Osteoblast (primary cell): ENCODE measurements around the gene RPS6KA2. TPM values are rescaled to one million over a fixed set of nuclear protein-coding genes. Genes with fewer than 3 reads are reported as not detected.
"Not testable (repeated sequence)": the region's sequence is repeated elsewhere in the genome, so short reads cannot be mapped to it uniquely, and the experiment has no call there.

Source experiments
- DNase-seq: peaks from one replicate; pipeline ENCODE4 v3.0.0; 2011; ENCODE audit warnings: low spot score, mixed read lengths; ENCODE audit not compliant: insufficient read length; ENCODE audit errors: missing footprints
- H2AFZ ChIP-seq: 2 replicates; pipeline ENCODE4 v1.6.0; 2011; ENCODE audit warnings: mild to moderate bottlenecking, low read length
- H3K27ac ChIP-seq: 2 replicates; pipeline ENCODE4 v1.5.1; 2011; ENCODE audit warnings: mild to moderate bottlenecking, low read depth, low read length, moderate library complexity
- H3K27me3 ChIP-seq: 2 replicates; pipeline ENCODE4 v1.6.0; 2012; ENCODE audit warnings: mild to moderate bottlenecking, control low read depth, inconsistent platforms, low read length, moderate library complexity; ENCODE audit not compliant: insufficient read depth
- H3K36me3 ChIP-seq: 2 replicates; pipeline ENCODE4 v1.5.1; 2011; ENCODE audit warnings: mild to moderate bottlenecking, low read length, control low read depth, moderate library complexity; ENCODE audit not compliant: insufficient read depth
- H3K4me1 ChIP-seq: 2 replicates; pipeline ENCODE4 v1.5.1; 2011; ENCODE audit warnings: mild to moderate bottlenecking, low read length, control low read depth, moderate library complexity; ENCODE audit not compliant: insufficient read depth
- H3K4me2 ChIP-seq: 2 replicates; pipeline ENCODE4 v1.6.0; 2011; ENCODE audit warnings: mild to moderate bottlenecking, low read length; ENCODE audit not compliant: insufficient read depth
- H3K4me3 ChIP-seq: fragments of 200-600 bp; sonication (generic); 3 replicates; pipeline ENCODE4 v1.5.1; 2012; ENCODE audit warnings: mild to moderate bottlenecking, low read length, inconsistent platforms; ENCODE audit not compliant: insufficient read depth
- H3K79me2 ChIP-seq: 2 replicates; pipeline ENCODE4 v1.6.0; 2012; ENCODE audit warnings: mild to moderate bottlenecking, low read length, control low read depth, inconsistent platforms; ENCODE audit not compliant: insufficient read depth
- H3K9me3 ChIP-seq: 2 replicates; pipeline ENCODE4 v1.5.1; 2011; ENCODE audit warnings: low read depth, low read length, control low read depth
- H4K20me1 ChIP-seq: 2 replicates; pipeline ENCODE4 v1.6.0; 2012; ENCODE audit warnings: mild to moderate bottlenecking, low read length, control low read depth; ENCODE audit not compliant: insufficient read depth
- CTCF ChIP-seq: IDR thresholded peaks from 2 replicates; pipeline ENCODE4 v1.5.1; 2011; ENCODE audit warnings: mild to moderate bottlenecking, low read depth, low read length, moderate library complexity; ENCODE audit errors: extremely low read depth
- total RNA-seq: library from RNA; depleted of rRNA; stranded (reverse); fragments of >200 nt; gene quantifications from 2 replicates; pipeline ENCODE4 v1.2.3, GENCODE V29; 2012

Gene RPS6KA2
- total RNA-seq, 1 donor: 113 TPM

- Histone ChIP-seq H3K36me3 (no peaks in the 10 kb centered on the region), H3K27ac (no peak overlapping the region), H4K20me1 (no peaks in the 10 kb centered on the region), H3K4me1 (no peaks in the 10 kb centered on the region), H3K9me3 (no peaks in the 10 kb centered on the region), H3K27me3 (no peaks in the 10 kb centered on the region), H3K79me2 (no peaks in the 10 kb centered on the region), H2AFZ (no peak overlapping the region), H3K4me3 (no peak overlapping the region), H3K4me2 (no peak overlapping the region)
- TF ChIP-seq CTCF: no peak
- DNase-seq: no peak
Observed at GRCh38 chr6:166389119-166389518, 237.9 kb downstream of the RPS6KA2 start.

GRCh38 chr6:166388290-166389004 is 238.6 kb downstream of the RPS6KA2 start:
- TF ChIP-seq CTCF: no peak
- Histone ChIP-seq H3K4me1 (no peaks in the 10 kb centered on the region), H3K4me3 (no peak overlapping the region), H3K27ac (no peak overlapping the region), H3K9me3 (no peaks in the 10 kb centered on the region), H3K79me2 (no peaks in the 10 kb centered on the region), H2AFZ (no peak overlapping the region), H4K20me1 (no peaks in the 10 kb centered on the region), H3K36me3 (no peaks in the 10 kb centered on the region), H3K27me3 (no peaks in the 10 kb centered on the region), H3K4me2 (no peak overlapping the region)
- no peak for DNase-seq

GRCh38 chr6:166387642-166388289 is 239.3 kb downstream of the RPS6KA2 start:
- Histone ChIP-seq H3K4me1 (no peaks in the 10 kb centered on the region), H3K4me3 (no peak overlapping the region), H4K20me1 (no peaks in the 10 kb centered on the region), H3K36me3 (no peaks in the 10 kb centered on the region), H2AFZ (no peak overlapping the region), H3K79me2 (no peaks in the 10 kb centered on the region), H3K9me3 (no peaks in the 10 kb centered on the region), H3K4me2 (no peak overlapping the region), H3K27me3 (no peaks in the 10 kb centered on the region), H3K27ac (no peak overlapping the region)
- no peak for TF ChIP-seq CTCF
- no peak for DNase-seq

- not testable (repeated sequence) for H4K20me1 ChIP-seq, H2AFZ ChIP-seq, DNase-seq, H3K27ac ChIP-seq, H3K4me2 ChIP-seq, H3K4me3 ChIP-seq, H3K36me3 ChIP-seq, H3K79me2 ChIP-seq, H3K27me3 ChIP-seq, H3K4me1 ChIP-seq, H3K9me3 ChIP-seq
Observed at GRCh38 chr6:166387098-166387497, 240.0 kb downstream of the RPS6KA2 start.
